Measurements from ENCODE around the gene SLC23A2. TPM values are rescaled to one million over a fixed set of nuclear protein-coding genes. Genes with fewer than 3 reads are reported as not detected.

The SLC23A2 gene
- total RNA-seq, 1 donor from 2014 or later, result 17.0 TPM

Other genes starting within 250 kb of the SLC23A2 start
- 56.7 and 57.4 TPM in 2 replicates for gene RASSF2, start 177.9 kb downstream of the SLC23A2 start, total RNA-seq
- gene TMEM230, start 111.6 kb upstream of the SLC23A2 start, total RNA-seq, result 82.5 and 85.2 TPM in 2 replicates
- 483 and 497 TPM in 2 replicates for gene PCNA, start 118.4 kb upstream of the SLC23A2 start, total RNA-seq
- gene CDS2, start 125.5 kb upstream of the SLC23A2 start, total RNA-seq, result 51.2 and 51.9 TPM in 2 replicates